B cell (primary cell): ENCODE results near the gene PLA2G3.

Source experiments
- CTCF ChIP-seq: fragments of 200-600 bp; IDR thresholded peaks from one replicate; pipeline ENCODE4 v1.8.0; 2022; ENCODE audit warnings: antibody characterized with exemption, mild to moderate bottlenecking
- EZH2 ChIP-seq: IDR thresholded peaks from 2 replicates; pipeline ENCODE4 v1.6.1; 2012; ENCODE audit warnings: borderline replicate concordance, low read depth, mild to moderate bottlenecking, moderate library complexity, low read length; ENCODE audit not compliant: insufficient read depth, poor library complexity, severe bottlenecking

DNA sequence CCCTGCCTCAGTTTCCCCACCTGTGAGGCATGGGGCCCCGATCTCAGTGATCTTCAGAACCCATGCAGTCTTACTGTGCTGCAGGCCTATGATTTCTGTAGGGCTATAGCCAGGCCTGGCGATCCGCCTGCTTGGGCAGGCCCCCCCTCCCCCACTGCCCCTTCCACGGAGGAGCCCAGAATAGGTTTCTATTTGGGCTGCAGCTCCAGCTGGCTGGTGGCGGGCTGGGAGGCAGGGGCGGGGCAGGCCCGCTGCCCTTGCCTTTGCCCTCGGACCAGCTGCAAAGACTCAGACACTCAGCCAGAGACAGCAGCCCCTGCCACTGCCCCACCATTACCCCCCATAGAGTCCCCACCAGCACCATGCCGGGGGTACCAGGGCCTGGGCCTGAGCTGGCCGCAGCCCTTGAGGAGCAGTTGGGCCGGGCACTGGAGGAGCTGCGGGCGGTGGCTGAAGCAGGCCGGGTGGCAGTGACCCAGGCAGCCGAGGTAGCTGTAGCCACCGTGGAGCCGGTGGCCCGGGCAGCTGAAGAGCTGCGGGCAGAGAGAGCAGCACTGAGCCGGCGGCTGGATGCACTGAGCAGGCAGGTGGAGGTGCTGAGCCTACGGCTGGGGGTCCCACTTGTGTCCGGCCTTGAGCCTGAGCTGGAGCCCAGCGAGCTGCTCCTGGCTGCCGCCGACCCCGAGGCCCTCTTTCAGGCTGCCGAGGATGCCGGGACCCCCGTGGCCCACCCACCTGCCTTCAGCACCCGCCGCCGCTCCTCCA, 47.0 kb downstream of the PLA2G3 start:
- no peak for TF ChIP-seq EZH2
- no peak for TF ChIP-seq CTCF
